Endothelial cell (in vitro differentiated cells): ENCODE data around the gene SOX18. TPM values are rescaled to one million over a fixed set of nuclear protein-coding genes. Genes with fewer than 3 reads are reported as not detected.
A peak's percentile ranks its signal among the peaks of the same experiment; 100 is the strongest.

ENCODE experiments used
- DNase-seq: peaks from one replicate; pipeline ENCODE4 v3.0.0; 2021; ENCODE audit warnings: low spot score
- H3K27ac Mint-ChIP-seq: one replicate; pipeline ENCODE4 v1.8.0; 2021; ENCODE audit warnings: mixed read lengths, inconsistent platforms; ENCODE audit not compliant: unreplicated experiment
- H3K27me3 Mint-ChIP-seq: one replicate; pipeline ENCODE4 v1.8.0; 2021; ENCODE audit warnings: mild to moderate bottlenecking, moderate library complexity, mixed read lengths, inconsistent platforms; ENCODE audit not compliant: unreplicated experiment
- H3K36me3 Mint-ChIP-seq: one replicate; pipeline ENCODE4 v1.8.0; 2021; ENCODE audit warnings: mild to moderate bottlenecking, low read depth, mixed read lengths, inconsistent platforms; ENCODE audit not compliant: unreplicated experiment
- H3K4me1 Mint-ChIP-seq: one replicate; pipeline ENCODE4 v1.8.0; 2021; ENCODE audit warnings: mild to moderate bottlenecking, mixed read lengths, inconsistent platforms; ENCODE audit not compliant: unreplicated experiment
- H3K4me3 Mint-ChIP-seq: one replicate; pipeline ENCODE4 v1.8.0; 2021; ENCODE audit warnings: mild to moderate bottlenecking, mixed read lengths, inconsistent platforms; ENCODE audit not compliant: unreplicated experiment
- H3K9me3 Mint-ChIP-seq: one replicate; pipeline ENCODE4 v1.8.0; 2021; ENCODE audit warnings: mixed read lengths, inconsistent platforms; ENCODE audit not compliant: unreplicated experiment
- CTCF ChIP-seq: fragments of 200-600 bp; sonication (generic); IDR thresholded peaks from one replicate; pipeline ENCODE4 v1.5.0; 2021; ENCODE audit warnings: antibody characterized with exemption; ENCODE audit not compliant: unreplicated experiment
- total RNA-seq: library from RNA; stranded (reverse); fragmentation: NEBNext Ultra II Directional; extraction: Animal tissue kit (Norgen Biotek cat#: 25700); gene quantifications from one replicate; pipeline ENCODE4 v1.2.1, GENCODE V29; 2021; ENCODE audit not compliant: unreplicated experiment

Gene SOX18
- total RNA-seq, 1 donor from 2014 or later, result 149 TPM

GRCh38 chr20:64086801-64087200 lies 37.4 kb upstream of the SOX18 start:
- H3K27ac Mint-ChIP-seq, result no peak overlapping the region
- DNase-seq, result no peak
- peaks cover 16% of the 10 kb centered on the region for H3K36me3 Mint-ChIP-seq
- H3K4me3 Mint-ChIP-seq, result no peak overlapping the region
- peaks cover 30% of the 10 kb centered on the region for H3K27me3 Mint-ChIP-seq
- TF ChIP-seq CTCF, result no peak
- peaks cover 24% of the 10 kb centered on the region for H3K4me1 Mint-ChIP-seq
- H3K9me3 Mint-ChIP-seq, result no peaks in the 10 kb centered on the region

GRCh38 chr20:64084685-64085152 lies 35.3 kb upstream of the SOX18 start:
- Mint-ChIP-seq H3K36me3 (peaks cover 16% of the 10 kb centered on the region), H3K9me3 (no peaks in the 10 kb centered on the region), H3K4me1 (peaks cover 29% of the 10 kb centered on the region), H3K27me3 (peaks cover 30% of the 10 kb centered on the region), H3K4me3 (peak overlapping the region; percentile 88), H3K27ac (no peak overlapping the region)
- no peak for DNase-seq
- TF ChIP-seq CTCF, result no peak

GRCh38 chr20:64083804-64084684 lies 34.6 kb upstream of the SOX18 start, which contains the start of gene LKAAEAR1:
LKAAEAR1 (minus strand) TSS chr20:64084398; CDS start chr20:64084219, 179 bp downstream.
- Mint-ChIP-seq H3K4me1 (peaks cover 29% of the 10 kb centered on the region), H3K4me3 (peak within 1 kb of the TSS; percentile 88), H3K27ac (peak within 1 kb of the TSS; percentile 52), H3K36me3 (peaks cover 16% of the 10 kb centered on the region), H3K27me3 (peaks cover 28% of the 10 kb centered on the region), H3K9me3 (no peaks in the 10 kb centered on the region)
- no peak for DNase-seq
- TF ChIP-seq CTCF, result no peak

GRCh38 chr20:64083378-64083803 lies 34.0 kb upstream of the SOX18 start:
- H3K27ac Mint-ChIP-seq, result no peak overlapping the region
- H3K9me3 Mint-ChIP-seq, result no peaks in the 10 kb centered on the region
- peak overlapping the region; percentile 63 for H3K4me3 Mint-ChIP-seq
- H3K27me3 Mint-ChIP-seq, result peaks cover 21% of the 10 kb centered on the region
- TF ChIP-seq CTCF, result peak; percentile 67
- DNase-seq, result peak; percentile 86
- H3K4me1 Mint-ChIP-seq, result peaks cover 25% of the 10 kb centered on the region
- peaks cover 10% of the 10 kb centered on the region for H3K36me3 Mint-ChIP-seq
